IPS-15b (cell line): ENCODE measurements around the gene C2CD4D.
"Not testable (repeated sequence)": the region's sequence is repeated elsewhere in the genome, so short reads cannot be mapped to it uniquely, and the experiment has no call there.

Source experiments
- H3K27me3 ChIP-seq: one replicate; pipeline ENCODE4 v1.6.1; 2013; ENCODE audit warnings: low read length; ENCODE audit not compliant: control insufficient read depth, insufficient read depth
- H3K36me3 ChIP-seq: one replicate; pipeline ENCODE4 v1.6.1; 2013; ENCODE audit warnings: low read length; ENCODE audit not compliant: control insufficient read depth, insufficient read depth
- H3K4me1 ChIP-seq: one replicate; pipeline ENCODE4 v1.6.1; 2013; ENCODE audit warnings: mild to moderate bottlenecking, low read length; ENCODE audit not compliant: control insufficient read depth, insufficient read depth
- H3K4me3 ChIP-seq: one replicate; pipeline ENCODE4 v1.5.1; 2013; ENCODE audit warnings: low read depth, low read length
- H3K9ac ChIP-seq: one replicate; pipeline ENCODE4 v1.6.1; 2013; ENCODE audit warnings: low read depth, mild to moderate bottlenecking, low read length
- H3K9me3 ChIP-seq: one replicate; pipeline ENCODE4 v1.6.1; 2013; ENCODE audit warnings: mild to moderate bottlenecking, low read length; ENCODE audit not compliant: control insufficient read depth, insufficient read depth

The C2CD4D gene

DNA sequence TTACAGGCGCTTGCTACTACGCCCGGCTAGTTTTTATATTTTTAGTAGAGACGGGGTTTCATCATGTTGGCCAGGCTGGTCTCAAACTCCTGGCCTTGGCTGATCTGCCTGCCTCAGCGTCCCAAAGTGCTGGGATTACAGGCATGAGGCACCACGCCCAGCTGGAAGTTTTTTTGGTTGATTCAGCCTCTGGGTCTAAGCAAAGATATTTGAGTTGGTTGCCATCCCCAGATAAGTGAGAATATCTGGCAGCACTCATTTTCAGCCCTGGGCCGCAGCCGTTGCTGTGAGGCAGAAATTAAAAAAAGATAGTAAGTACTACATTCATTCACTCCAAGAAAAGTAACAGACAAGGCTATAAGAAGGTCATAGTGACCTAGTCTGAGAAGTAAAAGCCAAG lies 15.9 kb upstream of the C2CD4D start:
- Histone ChIP-seq H3K4me1 (peaks cover 10% of the 10 kb centered on the region), H3K27me3 (peaks cover 35% of the 10 kb centered on the region)
- not testable (repeated sequence) for H3K4me3 ChIP-seq, H3K36me3 ChIP-seq, H3K9me3 ChIP-seq, H3K9ac ChIP-seq

DNA sequence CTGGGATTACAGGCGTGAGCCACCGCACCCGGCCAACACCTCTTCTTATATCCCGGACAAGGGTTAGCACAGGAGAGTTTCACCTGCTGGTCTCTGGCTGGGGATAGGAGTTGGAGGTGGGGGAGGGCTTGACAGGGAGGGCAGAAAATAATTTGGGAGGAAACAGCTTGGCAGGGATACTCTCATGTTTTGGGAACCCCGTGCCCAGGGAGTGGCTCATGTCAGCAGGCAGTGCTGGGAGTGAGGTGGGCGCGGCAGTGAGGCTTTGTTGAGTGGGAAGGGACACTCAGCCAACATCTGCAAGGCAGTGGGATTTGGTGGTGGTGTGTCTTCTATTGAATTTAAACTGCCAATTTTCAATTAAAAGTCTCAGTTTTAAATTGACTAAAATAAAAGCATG lies 15.0 kb upstream of the C2CD4D start:
- Histone ChIP-seq H3K9me3 (no peaks in the 10 kb centered on the region), H3K27me3 (peaks cover 26% of the 10 kb centered on the region), H3K36me3 (no peaks in the 10 kb centered on the region), H3K4me1 (peaks cover 2% of the 10 kb centered on the region), H3K4me3 (no peak overlapping the region), H3K9ac (no peak overlapping the region)

DNA sequence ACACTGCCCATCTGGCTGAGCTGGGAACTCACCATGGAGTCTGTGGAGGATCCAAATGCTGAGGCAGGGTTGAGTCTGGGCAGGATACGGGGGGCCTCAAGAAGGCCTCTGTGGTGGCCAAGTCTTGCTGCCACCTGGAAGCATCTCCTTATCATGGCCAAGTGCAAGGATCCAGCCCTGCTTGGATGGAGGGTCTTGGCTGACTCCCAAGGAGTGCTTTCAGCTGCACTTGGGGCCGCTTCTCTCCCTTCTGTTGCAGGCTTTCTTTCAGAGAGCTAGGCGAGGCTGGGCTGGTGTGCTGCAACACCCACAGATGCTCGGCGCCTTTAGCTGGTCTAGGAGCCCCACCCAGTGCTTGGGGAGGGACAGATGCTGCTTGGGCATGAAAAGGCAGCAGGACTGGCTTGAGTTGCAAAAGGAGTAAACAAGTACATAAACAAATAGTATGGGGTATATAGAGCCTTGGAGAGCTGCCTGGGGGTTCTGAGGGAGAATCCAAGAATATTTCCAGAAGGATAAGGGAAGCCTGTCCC lies 13.9 kb upstream of the C2CD4D start, which contains the start of gene THEM5:
Gene THEM5, minus strand, starts transcription at position 302 of the 533 bp plus-strand sequence. Its CDS starts 147 bp downstream, at position 155.
- no peak within 1 kb of the TSS for H3K9ac ChIP-seq
- H3K27me3 ChIP-seq: peaks cover 16% of the 10 kb centered on the region
- H3K36me3 ChIP-seq: no peaks in the 10 kb centered on the region
- H3K9me3 ChIP-seq: no peaks in the 10 kb centered on the region
- no peaks in the 10 kb centered on the region for H3K4me1 ChIP-seq
- H3K4me3 ChIP-seq: no peak within 1 kb of the TSS

DNA sequence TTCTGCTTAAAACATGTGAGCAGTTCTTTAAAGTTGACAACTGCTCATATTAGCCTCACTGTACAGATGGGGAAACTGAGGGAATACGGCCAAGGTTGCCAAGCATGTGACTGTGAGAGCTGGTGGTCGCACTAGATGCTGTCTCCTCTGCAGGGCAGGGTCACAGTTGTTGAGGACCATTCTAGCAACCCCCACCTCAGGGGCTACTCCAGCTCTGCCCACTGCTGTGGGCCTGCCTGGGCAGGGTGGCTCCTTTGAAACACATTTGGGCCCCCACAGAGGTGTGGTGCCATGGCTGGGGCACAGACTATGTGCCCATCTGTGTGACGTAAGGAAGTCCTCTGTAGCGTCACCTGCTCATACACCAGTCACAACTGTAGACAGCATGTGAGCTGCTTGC lies 13.1 kb upstream of the C2CD4D start:
- H3K4me3 ChIP-seq: no peak overlapping the region
- peaks cover 9% of the 10 kb centered on the region for H3K27me3 ChIP-seq
- no peaks in the 10 kb centered on the region for H3K36me3 ChIP-seq
- peaks cover 3% of the 10 kb centered on the region for H3K4me1 ChIP-seq
- H3K9ac ChIP-seq: no peak overlapping the region
- no peaks in the 10 kb centered on the region for H3K9me3 ChIP-seq

DNA sequence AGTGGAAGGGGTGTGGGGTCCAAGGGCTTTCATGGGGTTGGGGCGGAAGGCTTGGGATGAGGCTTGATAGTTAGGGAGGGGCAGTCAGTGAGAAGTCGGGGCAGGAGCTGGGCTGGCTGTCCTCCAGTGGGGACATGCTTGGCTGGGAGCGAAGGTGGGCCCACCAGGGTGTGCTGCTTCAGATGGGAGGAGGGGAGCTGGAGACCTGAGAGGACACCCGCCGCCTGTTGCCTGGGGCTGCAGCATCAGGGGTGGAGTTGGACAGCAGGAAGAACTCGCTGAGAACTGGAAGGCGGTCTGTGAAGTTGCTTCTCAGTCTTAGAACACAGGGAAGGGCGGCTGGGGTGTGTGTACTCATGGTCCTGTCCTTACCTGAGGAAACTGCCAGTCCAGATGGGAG lies 12.3 kb upstream of the C2CD4D start:
- H3K4me3 ChIP-seq: no peak overlapping the region
- peaks cover 3% of the 10 kb centered on the region for H3K4me1 ChIP-seq
- H3K9me3 ChIP-seq: no peaks in the 10 kb centered on the region
- H3K9ac ChIP-seq: no peak overlapping the region
- H3K27me3 ChIP-seq: peaks cover 2% of the 10 kb centered on the region
- no peaks in the 10 kb centered on the region for H3K36me3 ChIP-seq

DNA sequence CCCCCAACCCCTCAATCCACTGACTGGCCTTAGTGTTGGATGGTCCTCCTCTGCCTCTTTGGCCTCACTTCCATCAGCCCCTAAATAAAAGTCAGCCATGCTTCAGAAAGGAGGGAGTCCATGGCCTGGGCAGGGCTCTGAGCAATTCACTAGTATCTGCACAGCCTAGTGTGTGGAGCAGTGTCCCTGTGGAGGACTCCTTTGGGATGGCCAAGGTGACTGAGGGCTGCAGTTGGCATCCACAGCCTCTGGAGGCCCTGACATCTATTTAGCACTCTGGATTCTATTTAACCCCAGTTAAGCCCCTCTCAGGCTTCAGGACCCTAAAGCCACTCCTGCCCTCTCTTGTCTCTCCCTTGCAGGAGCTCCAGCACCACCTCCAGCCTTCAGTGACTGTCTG lies 10.3 kb upstream of the C2CD4D start:
- Histone ChIP-seq H3K9me3 (no peaks in the 10 kb centered on the region), H3K9ac (no peak overlapping the region), H3K4me3 (no peak overlapping the region), H3K27me3 (peaks cover 2% of the 10 kb centered on the region), H3K4me1 (peaks cover 13% of the 10 kb centered on the region), H3K36me3 (no peaks in the 10 kb centered on the region)

DNA sequence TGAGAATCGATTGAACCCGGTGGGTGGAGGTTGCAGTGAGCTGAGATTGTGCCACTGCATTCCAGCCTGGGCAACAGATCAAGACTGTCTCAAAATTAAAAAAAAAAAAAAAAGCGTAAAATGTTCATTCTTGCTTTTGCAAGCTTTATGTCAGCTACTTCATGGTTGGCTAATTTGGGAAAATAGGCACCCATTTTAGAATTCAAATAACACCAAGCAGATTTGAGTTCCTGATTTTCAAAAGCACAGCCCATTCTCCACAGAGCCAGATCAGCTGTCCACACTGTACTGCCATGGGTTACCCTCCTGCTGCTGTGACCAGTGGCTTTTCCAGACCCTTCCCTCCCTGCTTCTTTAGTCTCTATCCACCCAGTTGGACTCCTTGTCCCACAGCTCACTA lies 9.5 kb upstream of the C2CD4D start:
- Histone ChIP-seq H3K4me3 (no peak overlapping the region), H3K27me3 (peaks cover 2% of the 10 kb centered on the region), H3K9ac (no peak overlapping the region), H3K9me3 (no peaks in the 10 kb centered on the region), H3K36me3 (no peaks in the 10 kb centered on the region), H3K4me1 (peaks cover 13% of the 10 kb centered on the region)

DNA sequence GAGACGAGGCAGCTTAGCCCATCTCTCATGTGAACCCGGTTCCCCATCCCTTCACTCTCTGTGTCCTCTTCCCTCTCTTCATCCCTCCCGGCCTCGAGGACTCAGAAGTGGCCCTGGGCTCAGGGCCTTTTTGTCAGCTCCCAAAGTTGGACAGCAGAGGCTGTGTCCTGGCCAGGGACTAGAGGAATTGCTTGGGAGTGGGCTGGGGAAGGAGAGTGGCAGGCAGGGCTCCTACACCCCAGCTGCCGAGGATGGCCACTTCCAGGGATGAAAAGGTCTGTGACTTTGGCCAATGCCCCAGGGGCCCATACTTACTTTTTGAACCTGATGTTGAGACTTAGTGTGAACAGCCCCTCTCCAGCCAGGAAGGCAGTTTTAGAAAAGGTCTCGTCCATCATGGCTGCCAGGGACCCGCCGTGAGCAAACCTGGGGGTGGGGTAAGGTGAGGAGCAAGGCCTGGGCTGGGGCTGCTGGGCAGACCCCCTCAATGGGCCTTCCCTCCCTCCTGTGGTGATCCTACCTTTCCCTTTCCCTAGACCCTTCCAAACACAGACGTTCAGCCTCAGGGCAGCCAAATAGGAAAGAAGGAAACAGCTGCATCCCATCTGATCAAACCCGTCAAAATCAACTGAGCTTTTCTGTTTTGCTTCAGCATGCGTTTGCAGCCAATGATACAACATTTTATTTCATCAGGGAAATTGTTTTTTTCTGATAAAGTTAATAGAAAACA lies 8.4 kb upstream of the C2CD4D start:
- Histone ChIP-seq H3K9me3 (no peaks in the 10 kb centered on the region), H3K4me1 (peaks cover 13% of the 10 kb centered on the region), H3K27me3 (peaks cover 2% of the 10 kb centered on the region), H3K9ac (no peak overlapping the region), H3K36me3 (no peaks in the 10 kb centered on the region), H3K4me3 (no peak overlapping the region)

DNA sequence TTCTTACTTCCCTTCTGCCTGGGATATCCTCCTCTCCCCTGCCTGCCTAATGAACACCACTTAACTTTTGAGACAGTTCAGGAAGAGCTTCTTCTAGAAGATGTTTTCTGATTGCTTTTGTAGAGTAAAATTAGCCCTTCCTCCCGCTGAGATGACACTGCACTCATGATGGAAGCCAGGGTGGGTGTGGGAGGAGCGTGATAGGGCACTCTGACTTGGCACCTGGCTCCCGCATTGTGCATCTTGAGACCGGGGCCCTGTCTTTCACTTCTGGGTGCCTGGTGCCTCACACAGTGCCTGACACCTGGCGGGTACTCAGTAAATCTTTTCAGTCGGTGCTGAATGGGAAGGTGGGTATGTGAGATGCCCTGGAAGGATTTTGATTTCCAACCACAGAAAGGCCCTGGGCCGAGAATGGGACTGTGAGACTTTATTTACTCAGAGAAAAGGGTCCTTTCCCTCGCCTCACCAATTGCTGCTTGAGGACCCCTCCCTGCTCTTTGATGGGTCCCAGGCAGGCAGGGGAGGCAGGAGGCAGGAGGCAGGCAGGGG lies 7.1 kb upstream of the C2CD4D start:
- Histone ChIP-seq H3K4me1 (peaks cover 13% of the 10 kb centered on the region), H3K9me3 (no peaks in the 10 kb centered on the region), H3K36me3 (no peaks in the 10 kb centered on the region), H3K9ac (no peak overlapping the region), H3K27me3 (peaks cover 6% of the 10 kb centered on the region), H3K4me3 (no peak overlapping the region)

DNA sequence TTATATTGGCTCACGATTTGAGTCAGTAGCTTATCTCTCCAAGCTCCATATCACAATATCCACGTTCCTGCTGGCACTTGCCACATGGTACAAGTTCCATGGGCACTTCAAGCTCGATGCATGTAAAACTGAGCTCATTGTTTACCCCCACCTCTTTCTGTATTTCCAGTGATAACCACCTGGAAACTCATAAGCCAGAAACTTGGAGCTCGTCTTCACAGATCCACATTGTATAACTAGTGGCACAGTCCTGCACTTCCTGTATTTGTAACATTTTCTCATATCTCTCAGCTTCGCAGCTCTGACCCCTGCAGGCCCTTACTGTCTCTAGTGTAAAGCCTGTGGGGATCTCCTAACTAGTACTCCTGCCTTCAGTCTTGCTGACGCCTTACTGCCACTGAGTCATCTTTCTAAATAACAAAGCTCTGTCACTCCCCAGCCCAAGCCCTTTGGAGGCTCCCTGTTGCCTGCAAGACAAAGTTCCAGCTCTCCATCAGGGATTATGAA lies 6.5 kb upstream of the C2CD4D start:
- H3K27me3 ChIP-seq: peaks cover 11% of the 10 kb centered on the region
- no peak overlapping the region for H3K4me3 ChIP-seq
- peaks cover 13% of the 10 kb centered on the region for H3K4me1 ChIP-seq
- H3K9ac ChIP-seq: no peak overlapping the region
- no peaks in the 10 kb centered on the region for H3K36me3 ChIP-seq
- no peaks in the 10 kb centered on the region for H3K9me3 ChIP-seq

DNA sequence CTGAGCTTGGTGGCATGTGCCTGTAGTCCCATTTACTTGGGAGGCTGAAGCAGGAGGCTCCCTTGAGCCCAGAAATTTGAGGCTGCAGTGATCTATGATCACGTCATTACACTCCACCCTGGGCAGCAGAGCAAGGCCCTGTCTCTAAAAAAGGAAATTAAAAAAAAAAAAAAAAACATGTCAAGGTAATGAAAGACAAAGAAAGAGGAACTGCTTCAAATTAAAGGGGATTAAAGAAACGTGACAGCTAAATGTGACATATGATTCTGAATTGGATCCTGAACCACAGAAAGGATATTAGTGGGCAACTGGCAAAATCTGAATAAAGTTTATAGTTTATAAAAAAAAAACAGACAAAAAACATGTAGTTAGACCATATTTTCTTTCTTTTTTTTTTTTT lies 3.8 kb upstream of the C2CD4D start:
- Histone ChIP-seq H3K4me3 (no peak overlapping the region), H3K4me1 (peaks cover 15% of the 10 kb centered on the region), H3K9ac (no peak overlapping the region), H3K27me3 (peaks cover 21% of the 10 kb centered on the region), H3K9me3 (no peaks in the 10 kb centered on the region), H3K36me3 (no peaks in the 10 kb centered on the region)

DNA sequence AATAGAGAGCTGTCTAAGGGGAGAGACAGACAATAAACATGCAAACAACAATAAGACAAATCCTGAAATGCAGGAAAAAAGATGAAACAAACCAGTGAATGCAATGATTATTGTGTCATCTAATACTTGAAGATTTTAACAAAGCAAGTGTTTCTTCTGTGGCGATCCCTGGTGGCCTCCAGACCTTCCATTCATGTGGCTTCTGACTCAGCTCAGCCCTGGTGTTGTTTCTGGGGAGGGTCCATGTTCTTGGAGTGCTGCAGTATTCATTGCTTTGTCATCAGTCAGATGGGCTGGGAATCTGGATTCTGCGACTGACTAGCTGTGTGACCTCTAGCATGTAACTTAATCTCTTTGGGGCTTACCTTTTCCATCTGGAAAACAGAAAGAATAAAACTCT lies 1.5 kb upstream of the C2CD4D start:
- Histone ChIP-seq H3K9ac (no peak overlapping the region), H3K36me3 (no peaks in the 10 kb centered on the region), H3K4me3 (no peak overlapping the region), H3K4me1 (peaks cover 11% of the 10 kb centered on the region), H3K9me3 (no peaks in the 10 kb centered on the region), H3K27me3 (peaks cover 35% of the 10 kb centered on the region)
